Ishikawa (cell line): ENCODE data around the gene VWA8.

Experiments used
- CEBPB ChIP-seq: IDR thresholded peaks from 2 replicates; pipeline ENCODE4 v1.6.1; 2012
- EGR1 ChIP-seq: IDR thresholded peaks from 2 replicates; pipeline ENCODE4 v1.6.1; 2012
- EP300 ChIP-seq: IDR thresholded peaks from 2 replicates; pipeline ENCODE4 v1.6.1; 2012; ENCODE audit warnings: borderline replicate concordance
- FOXM1 ChIP-seq: IDR thresholded peaks from 2 replicates; pipeline ENCODE4 v1.6.1; 2012; ENCODE audit warnings: low read depth, borderline replicate concordance
- MAX ChIP-seq: IDR thresholded peaks from 2 replicates; pipeline ENCODE4 v1.6.1; 2012
- NFIC ChIP-seq: IDR thresholded peaks from 2 replicates; pipeline ENCODE4 v1.6.1; 2012
- REST ChIP-seq: IDR thresholded peaks from 2 replicates; pipeline ENCODE4 v1.6.1; 2012; ENCODE audit warnings: low read depth, mild to moderate bottlenecking
- TCF12 ChIP-seq: IDR thresholded peaks from 2 replicates; pipeline ENCODE4 v1.6.1; 2012; ENCODE audit warnings: low read depth
- TF ChIP-seq, protein P1 (sequence below): IDR thresholded peaks from 2 replicates; pipeline ENCODE4 v1.6.1; 2012

- no peak for TF ChIP-seq FOXM1
- TF ChIP-seq REST: no peak
- TF ChIP-seq TCF12: no peak
- no peak for TF ChIP-seq EP300
- TF ChIP-seq, protein P1, sequence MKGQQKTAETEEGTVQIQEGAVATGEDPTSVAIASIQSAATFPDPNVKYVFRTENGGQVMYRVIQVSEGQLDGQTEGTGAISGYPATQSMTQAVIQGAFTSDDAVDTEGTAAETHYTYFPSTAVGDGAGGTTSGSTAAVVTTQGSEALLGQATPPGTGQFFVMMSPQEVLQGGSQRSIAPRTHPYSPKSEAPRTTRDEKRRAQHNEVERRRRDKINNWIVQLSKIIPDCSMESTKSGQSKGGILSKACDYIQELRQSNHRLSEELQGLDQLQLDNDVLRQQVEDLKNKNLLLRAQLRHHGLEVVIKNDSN: no peak
- TF ChIP-seq MAX: no peak
- no peak for TF ChIP-seq CEBPB
- TF ChIP-seq EGR1: no peak
- no peak for TF ChIP-seq NFIC
Observed at GRCh38 chr13:41552031-41552430, 408.9 kb downstream of the VWA8 start.
